HG03060 (cell line): ENCODE measurements around the gene C16orf92.

Experiments used
- ATAC-seq: cut with Tn5 transposase; IDR thresholded peaks from one replicate; pipeline ENCODE4 v1.9.1; 2021; ENCODE audit warnings: low read depth, moderate number of reproducible peaks; ENCODE audit not compliant: unreplicated experiment

Gene C16orf92

GRCh38 chr16:30053376-30054015 lies 30.5 kb downstream of the C16orf92 start:
- ATAC-seq = no peak

- ATAC-seq = no peak
These were observed 31.5 kb downstream of the C16orf92 start for GRCh38 chr16:30054451-30054850.

GRCh38 chr16:30054959-30055553 lies 32.1 kb downstream of the C16orf92 start:
- no peak for ATAC-seq

GRCh38 chr16:30060346-30060745 lies 37.3 kb downstream of the C16orf92 start:
- no peak for ATAC-seq

- ATAC-seq = no peak
These were observed 38.0 kb downstream of the C16orf92 start for GRCh38 chr16:30060836-30061554.

GRCh38 chr16:30063278-30063892 lies 40.4 kb downstream of the C16orf92 start:
- ATAC-seq = no peak

- no peak for ATAC-seq
These were observed 41.1 kb downstream of the C16orf92 start for GRCh38 chr16:30063893-30064728.

- no peak for ATAC-seq
These were observed 41.7 kb downstream of the C16orf92 start for GRCh38 chr16:30064729-30065101.

GRCh38 chr16:30065102-30065942 lies 42.3 kb downstream of the C16orf92 start, which contains the start of gene ALDOA:
TSS of gene ALDOA (plus strand) at chr16:30065760. CDS start at chr16:30066898, 1,138 bp downstream.
- ATAC-seq = peak; percentile 38

GRCh38 chr16:30065943-30066760 lies 43.2 kb downstream of the C16orf92 start:
- no peak for ATAC-seq

- no peak for ATAC-seq
These were observed 44.0 kb downstream of the C16orf92 start for GRCh38 chr16:30066761-30067583.

GRCh38 chr16:30067584-30067916 lies 44.6 kb downstream of the C16orf92 start:
- ATAC-seq = no peak

GRCh38 chr16:30068333-30068732 lies 45.3 kb downstream of the C16orf92 start:
- no peak for ATAC-seq

GRCh38 chr16:30068750-30069610 lies 46.0 kb downstream of the C16orf92 start:
- ATAC-seq = no peak

GRCh38 chr16:30069611-30070462 lies 46.8 kb downstream of the C16orf92 start:
- no peak for ATAC-seq

- ATAC-seq = no peak
These were observed 47.5 kb downstream of the C16orf92 start for GRCh38 chr16:30070490-30070889.
